ENCODE measurements around the gene LRTM2.

Gene LRTM2

DNA sequence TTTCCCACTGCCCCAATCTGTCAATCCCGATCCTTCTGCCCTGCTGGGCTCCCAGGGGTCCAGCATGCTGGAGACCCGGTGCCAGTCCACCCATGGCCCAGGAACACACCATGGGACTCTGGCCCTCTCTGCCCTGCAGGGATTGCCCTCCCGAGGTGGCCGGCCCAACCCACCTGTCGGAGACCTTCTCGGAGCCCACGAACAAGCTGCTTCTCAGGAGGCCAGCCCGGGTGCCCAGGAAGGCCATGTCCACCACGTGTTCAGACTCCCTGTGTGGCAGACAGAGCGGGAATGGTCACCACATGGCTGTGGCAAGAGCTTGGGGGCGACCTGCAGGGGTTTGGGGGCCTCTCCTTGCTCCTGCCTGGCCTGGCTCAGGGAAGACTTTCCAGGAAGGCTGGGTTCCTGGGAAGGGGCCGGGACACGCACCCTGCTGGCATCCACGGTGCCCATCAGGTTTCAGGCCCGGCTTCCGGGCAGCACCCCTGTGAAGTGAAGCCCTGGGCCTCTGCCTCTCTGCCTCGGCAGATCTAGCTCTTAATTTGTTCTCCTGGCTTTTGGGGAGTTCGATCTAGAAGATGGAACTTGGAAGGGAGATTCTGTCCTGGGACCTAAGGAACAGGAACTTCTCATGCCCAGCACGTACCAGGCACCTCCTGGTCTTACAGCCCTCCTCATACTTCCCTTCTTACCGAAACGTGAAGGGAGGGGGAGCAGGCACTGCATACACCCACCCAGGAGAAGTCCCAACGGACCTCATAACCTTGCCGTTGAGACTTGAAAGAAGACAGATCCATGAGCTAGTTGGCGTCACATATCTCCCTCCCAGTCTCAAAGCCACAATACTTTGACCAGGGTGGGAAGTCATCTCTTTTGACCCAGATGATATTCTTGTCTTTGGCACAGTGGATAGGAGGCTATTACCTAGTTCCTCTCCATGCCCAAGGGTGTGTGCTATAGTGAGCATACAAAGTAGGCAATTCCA is 26.3 kb downstream of the LRTM2 start:
- no peaks in the 10 kb centered on the region for H3K27me3 ChIP-seq
- no peak for TF ChIP-seq Cebpa-rat (IDR thresholded peaks at IDR 0.05)
- peak overlapping the region; percentile 77 for H3K9ac ChIP-seq
- H3K27ac ChIP-seq = peak overlapping the region; percentile 95
- H3K36me3 ChIP-seq = no peaks in the 10 kb centered on the region
- H3K4me3 ChIP-seq = peak overlapping the region; percentile 52
- H3K4me2 ChIP-seq = peak overlapping the region; percentile 93
- H4K20me1 ChIP-seq = no peaks in the 10 kb centered on the region
- H3K9me3 ChIP-seq = no peaks in the 10 kb centered on the region
- H3K4me1 ChIP-seq = peaks cover 98% of the 10 kb centered on the region

DNA sequence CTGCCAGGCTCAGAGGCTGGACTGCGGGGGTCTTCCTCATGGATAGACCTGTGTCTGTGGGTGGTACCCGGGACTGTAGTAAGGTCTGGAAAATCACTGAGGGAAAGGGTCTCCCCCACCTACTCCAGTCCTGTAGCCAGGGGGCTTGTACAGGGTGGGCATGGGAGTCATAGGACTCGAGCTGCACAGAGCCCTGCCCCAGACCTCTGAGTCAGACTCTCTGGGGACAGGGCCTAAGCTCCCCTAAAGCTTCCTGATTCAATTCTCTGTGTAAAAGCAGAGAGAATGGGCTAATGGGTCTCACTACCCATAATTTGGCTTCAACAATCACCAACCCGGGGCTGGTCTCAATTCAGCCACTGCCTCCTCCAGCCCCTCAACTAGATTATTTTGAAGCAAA is 27.0 kb downstream of the LRTM2 start:
- H4K20me1 ChIP-seq = no peaks in the 10 kb centered on the region
- TF ChIP-seq Cebpa-rat (IDR thresholded peaks at IDR 0.05) = no peak
- no peaks in the 10 kb centered on the region for H3K9me3 ChIP-seq
- H3K4me1 ChIP-seq = peaks cover 98% of the 10 kb centered on the region
- H3K9ac ChIP-seq = peak overlapping the region; percentile 77; the same call in 1 of the 2 replicates
- H3K4me2 ChIP-seq = peak overlapping the region; percentile 93
- peak overlapping the region; percentile 52; the same call in 1 of the 2 replicates for H3K4me3 ChIP-seq
- H3K27me3 ChIP-seq = no peaks in the 10 kb centered on the region
- H3K36me3 ChIP-seq = no peaks in the 10 kb centered on the region
- H3K27ac ChIP-seq = peak overlapping the region; percentile 95

DNA sequence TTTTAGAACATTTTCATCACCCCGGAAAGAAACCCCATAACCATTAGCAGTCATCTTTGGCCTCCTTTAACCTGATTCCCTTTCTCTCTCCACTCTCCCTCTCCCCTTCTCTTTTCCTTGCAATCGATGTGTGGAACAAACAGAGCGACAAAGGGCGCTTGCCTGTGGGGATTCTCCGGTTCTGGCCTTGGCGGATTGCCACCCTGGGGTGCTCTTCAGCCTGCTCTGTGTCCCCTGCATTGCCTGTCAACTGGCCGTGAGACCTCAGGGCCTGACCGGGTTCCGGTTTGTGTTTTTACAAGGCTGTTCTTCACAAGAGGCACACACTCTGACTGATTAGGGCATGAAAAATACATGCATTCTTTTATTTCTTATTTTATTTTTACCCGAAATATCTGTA is 27.8 kb downstream of the LRTM2 start:
- H3K9ac ChIP-seq = peak overlapping the region; percentile 77
- peak overlapping the region; percentile 95 for H3K27ac ChIP-seq
- H3K36me3 ChIP-seq = no peaks in the 10 kb centered on the region
- peak overlapping the region; percentile 93 for H3K4me2 ChIP-seq
- no peak overlapping the region for H3K4me3 ChIP-seq
- TF ChIP-seq Cebpa-rat (IDR thresholded peaks at IDR 0.05) = no peak
- H4K20me1 ChIP-seq = no peaks in the 10 kb centered on the region
- no peaks in the 10 kb centered on the region for H3K27me3 ChIP-seq
- H3K9me3 ChIP-seq = no peaks in the 10 kb centered on the region
- peaks cover 98% of the 10 kb centered on the region for H3K4me1 ChIP-seq

GRCh38 chr12:1848745-1849144 is 28.4 kb downstream of the LRTM2 start:
- Histone ChIP-seq H3K36me3 (0 out of 2 replicates have a peak, but pooled peaks cover 4% of the 10 kb centered on the region), H3K9ac (no peak overlapping the region), H3K27me3 (no peaks in the 10 kb centered on the region), H4K20me1 (no peaks in the 10 kb centered on the region), H3K9me3 (no peaks in the 10 kb centered on the region), H3K27ac (peak overlapping the region; percentile 71), H3K4me1 (peaks cover 97% of the 10 kb centered on the region), H3K4me2 (peak overlapping the region; percentile 93), H3K4me3 (no peak overlapping the region)
- no peak for TF ChIP-seq Cebpa-rat (IDR thresholded peaks at IDR 0.05)

GRCh38 chr12:1851151-1851701 is 30.9 kb downstream of the LRTM2 start:
- Histone ChIP-seq H3K27me3 (no peaks in the 10 kb centered on the region), H3K4me1 (peaks cover 83% of the 10 kb centered on the region), H3K36me3 (peaks cover 11% of the 10 kb centered on the region; the same call in 1 of the 2 replicates), H3K9me3 (0 out of 2 replicates have a peak, but pooled peaks cover 4% of the 10 kb centered on the region), H4K20me1 (no peaks in the 10 kb centered on the region), H3K4me2 (peak overlapping the region; percentile 69), H3K27ac (peak overlapping the region; percentile 54; the same call in 1 of the 2 replicates), H3K4me3 (peak overlapping the region; percentile 16; the same call in 1 of the 2 replicates), H3K9ac (no peak overlapping the region)
- no peak for TF ChIP-seq Cebpa-rat (IDR thresholded peaks at IDR 0.05)

DNA sequence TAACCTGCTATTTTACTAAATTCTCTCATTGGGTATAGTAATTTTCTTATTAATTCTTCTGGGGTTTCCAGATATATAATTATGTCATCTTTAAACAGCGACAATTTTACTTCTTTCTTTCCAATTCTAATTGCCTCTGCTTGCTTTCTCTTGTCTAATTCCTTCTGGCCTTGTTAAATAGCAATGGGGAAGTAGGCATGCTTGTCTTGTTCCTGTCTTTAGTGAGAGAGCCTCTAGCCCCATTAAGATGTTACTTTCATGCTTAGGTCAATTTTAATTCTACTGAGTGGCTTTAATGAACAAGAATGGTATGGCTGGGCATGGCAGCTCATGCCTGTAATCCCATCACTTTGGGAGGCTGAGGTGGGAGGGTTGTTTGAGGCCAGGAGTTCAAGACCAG is 31.7 kb downstream of the LRTM2 start:
- no peak for TF ChIP-seq Cebpa-rat (IDR thresholded peaks at IDR 0.05)
- Histone ChIP-seq H4K20me1 (no peaks in the 10 kb centered on the region), H3K27me3 (no peaks in the 10 kb centered on the region), H3K4me1 (peaks cover 74% of the 10 kb centered on the region), H3K4me2 (peak overlapping the region; percentile 69), H3K9ac (no peak overlapping the region), H3K36me3 (peaks cover 11% of the 10 kb centered on the region; the same call in 1 of the 2 replicates), H3K4me3 (no peak overlapping the region), H3K27ac (peak overlapping the region; percentile 18; the same call in 1 of the 2 replicates), H3K9me3 (0 out of 2 replicates have a peak, but pooled peaks cover 4% of the 10 kb centered on the region)

- H3K9ac ChIP-seq = no peak overlapping the region
- H3K4me2 ChIP-seq = no peak overlapping the region
- H3K4me1 ChIP-seq = peaks cover 58% of the 10 kb centered on the region
- H3K27ac ChIP-seq = no peak overlapping the region
- H3K27me3 ChIP-seq = no peaks in the 10 kb centered on the region
- no peak overlapping the region for H3K4me3 ChIP-seq
- H3K36me3 ChIP-seq = peaks cover 11% of the 10 kb centered on the region; the same call in 1 of the 2 replicates
- no peaks in the 10 kb centered on the region for H4K20me1 ChIP-seq
- no peak for TF ChIP-seq Cebpa-rat (IDR thresholded peaks at IDR 0.05)
- H3K9me3 ChIP-seq = 0 out of 2 replicates have a peak, but pooled peaks cover 4% of the 10 kb centered on the region
Observed at GRCh38 chr12:1853716-1854115, 33.4 kb downstream of the LRTM2 start.

- no peak overlapping the region for H3K4me3 ChIP-seq
Observed at GRCh38 chr12:1855241-1855640, 34.9 kb downstream of the LRTM2 start.

GRCh38 chr12:1857086-1857485 is 36.7 kb downstream of the LRTM2 start:
- H3K36me3 ChIP-seq = peaks cover 11% of the 10 kb centered on the region; the same call in 1 of the 2 replicates
- no peak overlapping the region for H3K27ac ChIP-seq
- no peaks in the 10 kb centered on the region for H3K27me3 ChIP-seq
- no peak for TF ChIP-seq Cebpa-rat (IDR thresholded peaks at IDR 0.05)
- H3K9me3 ChIP-seq = 0 out of 2 replicates have a peak, but pooled peaks cover 4% of the 10 kb centered on the region
- H4K20me1 ChIP-seq = no peaks in the 10 kb centered on the region
- no peak overlapping the region for H3K4me2 ChIP-seq
- peaks cover 25% of the 10 kb centered on the region for H3K4me1 ChIP-seq
- H3K4me3 ChIP-seq = no peak overlapping the region
- H3K9ac ChIP-seq = no peak overlapping the region

More at GRCh38 chr12:1855241-1855640, 34.9 kb downstream of the LRTM2 start:
- H3K9ac ChIP-seq = no peak overlapping the region
- peaks cover 44% of the 10 kb centered on the region for H3K4me1 ChIP-seq
- TF ChIP-seq Cebpa-rat (IDR thresholded peaks at IDR 0.05) = no peak
- H3K27me3 ChIP-seq = no peaks in the 10 kb centered on the region
- H3K27ac ChIP-seq = no peak overlapping the region
- H3K9me3 ChIP-seq = 0 out of 2 replicates have a peak, but pooled peaks cover 4% of the 10 kb centered on the region
- peak overlapping the region; percentile 46 for H3K4me2 ChIP-seq
- no peaks in the 10 kb centered on the region for H4K20me1 ChIP-seq
- peaks cover 11% of the 10 kb centered on the region; the same call in 1 of the 2 replicates for H3K36me3 ChIP-seq
